ENCODE data around the gene ARHGEF6.

GRCh38 chrX:136712650-136713310 lies 68.0 kb downstream of the ARHGEF6 start:
- TF ChIP-seq CTCF (IDR thresholded peaks at IDR 0.05) (no peak), POLR2A (IDR thresholded peaks at IDR 0.05) (no peak)
